K562 (cell line): ENCODE results near the gene RNFT2.

ENCODE experiments used
- ATF2 ChIP-seq: sonication (generic); formaldehyde crosslinking; IDR thresholded peaks from 2 replicates; pipeline ENCODE4 v1.8.1; 2022; ENCODE audit warnings: missing genetic modification reagents
- ATF4 ChIP-seq: fragments of 450-650 bp; formaldehyde crosslinking; IDR thresholded peaks from 2 replicates; pipeline ENCODE4 v1.4.0; 2022; ENCODE audit warnings: mild to moderate bottlenecking, moderate library complexity
- GATAD2B ChIP-seq: fragments of 450-650 bp; IDR thresholded peaks from 2 replicates; pipeline ENCODE4 v1.6.1; 2017; ENCODE audit warnings: mild to moderate bottlenecking, borderline replicate concordance
- HDAC6 ChIP-seq: IDR thresholded peaks from 2 replicates; pipeline ENCODE4 v1.6.1; 2012; ENCODE audit warnings: low read depth, mild to moderate bottlenecking, control low read depth, inconsistent platforms, low read length, moderate library complexity
- JUND ChIP-seq, 2 experiments: IDR thresholded peaks; 2 replicates in 1 of 2; 3 replicates in 1 of 2; pipeline ENCODE4 v1.6.1; 2011; ENCODE audit warnings: borderline replicate concordance in 2 of 2, low read depth in 2 of 2, low read length in 2 of 2, improper control_type of control experiment in 1 of 2, missing biosample characterization in 1 of 2, missing genetic modification characterization in 1 of 2, missing genetic modification reagents in 1 of 2
- REST ChIP-seq, 2 experiments: fragments of 450-650 bp; formaldehyde crosslinking in 1 of 2; IDR thresholded peaks; 2 replicates each; pipeline versions ENCODE4 v1.4.0 to v1.6.1; 2014 to 2020; ENCODE audit warnings: mild to moderate bottlenecking in 2 of 2, borderline replicate concordance in 1 of 2, low read depth in 1 of 2
- SMARCB1 ChIP-seq: IDR thresholded peaks from 2 replicates; pipeline ENCODE4 v1.6.1; 2011; ENCODE audit warnings: improper control_type of control experiment, low read depth; ENCODE audit not compliant: insufficient read length
- TBP ChIP-seq: optimal IDR thresholded peaks from 2 replicates; pipeline ENCODE3; 2011; ENCODE audit warnings: low read depth, low read length, improper control_type of control experiment
- ZFP30 ChIP-seq: fragments of 250-450 bp; sonication (Bioruptor Pico); IDR thresholded peaks from 2 replicates; pipeline ENCODE4 v1.8.0; 2022; ENCODE audit warnings: moderate library complexity, mild to moderate bottlenecking, inconsistent platforms, borderline replicate concordance
- ZFX ChIP-seq: sonication (generic); formaldehyde crosslinking; IDR thresholded peaks from 2 replicates; pipeline ENCODE4 v1.8.0; 2022; ENCODE audit warnings: mild to moderate bottlenecking, missing genetic modification reagents, moderate library complexity
- ZNF175 ChIP-seq: fragments of 200-800 bp; sonication (Bioruptor generic); IDR thresholded peaks from 2 replicates; pipeline ENCODE4 v1.6.1; 2016; ENCODE audit warnings: low read depth, mild to moderate bottlenecking, missing genetic modification characterization, missing compliant biosample characterization
- ZNF24 ChIP-seq: fragments of 450-650 bp; IDR thresholded peaks from 2 replicates; pipeline ENCODE4 v1.6.1; 2016
- ZNF274 ChIP-seq: IDR thresholded peaks from 2 replicates; pipeline ENCODE4 v1.6.1; 2011; ENCODE audit warnings: low read depth, mild to moderate bottlenecking, low read length, moderate library complexity, borderline replicate concordance
- ZNF740 ChIP-seq, 3 experiments: fragments of 200-800 bp in 1 of 3; sonication (Bioruptor generic) in 1 of 3; sonication (generic) in 1 of 3; formaldehyde crosslinking in 1 of 3; IDR thresholded peaks; 2 replicates each; pipeline versions ENCODE4 v1.6.1 to v1.8.0; 2016 to 2022; ENCODE audit warnings: mild to moderate bottlenecking in 2 of 3, missing compliant biosample characterization in 2 of 3, missing genetic modification characterization in 2 of 3, missing genetic modification reagents in 1 of 3

GRCh38 chr12:116784238-116784612 is 46.1 kb downstream of the RNFT2 start:
- no peak for TF ChIP-seq ATF2
- no peak for TF ChIP-seq ZFX (CRISPR knock-in tag)
- TF ChIP-seq JUND (IDR thresholded peaks at IDR 0.05; ENCODE audit: borderline replicate concordance, low read depth, low read length) = no peak
- no peak for TF ChIP-seq JUND (tag; IDR thresholded peaks at IDR 0.05; ENCODE audit: borderline replicate concordance, low read depth, low read length)
- TF ChIP-seq ZNF740 (CRISPR knock-in tag; IDR thresholded peaks at IDR 0.05) = no peak
- TF ChIP-seq ZNF740 (tag; IDR thresholded peaks at IDR 0.05) = no peak
- TF ChIP-seq ATF4 = no peak
- no peak for TF ChIP-seq REST (IDR thresholded peaks at IDR 0.05; ENCODE audit: borderline replicate concordance)
- no peak for TF ChIP-seq REST (CRISPR knock-in tag; IDR thresholded peaks at IDR 0.05; ENCODE audit: low read depth)
- TF ChIP-seq TBP = no peak
- no peak for TF ChIP-seq HDAC6
- no peak for TF ChIP-seq ZNF274
- no peak for TF ChIP-seq SMARCB1
- TF ChIP-seq ZNF24 = no peak
- TF ChIP-seq GATAD2B = no peak
- TF ChIP-seq ZFP30 (CRISPR knock-in tag) = no peak
- no peak for TF ChIP-seq ZNF175
